Colonic mucosa (tissue), 4 donors: ENCODE data around the gene RNLS. TPM values are rescaled to one million over a fixed set of nuclear protein-coding genes. Genes with fewer than 3 reads are reported as not detected.

Source experiments
- DNase-seq: peaks from one replicate; pipeline ENCODE4 v3.0.0-alpha.2; 2020
- H3K27ac ChIP-seq: fragments of 200-600 bp; one replicate; pipeline ENCODE4 v1.8.0; 2021
- H3K27me3 ChIP-seq: fragments of 200-600 bp; one replicate; pipeline ENCODE4 v1.8.0; 2021
- H3K36me3 ChIP-seq: fragments of 200-600 bp; one replicate; pipeline ENCODE4 v1.8.0; 2021
- H3K4me1 ChIP-seq: fragments of 200-600 bp; one replicate; pipeline ENCODE4 v1.8.0; 2021; ENCODE audit warnings: mild to moderate bottlenecking
- H3K4me3 ChIP-seq: fragments of 200-600 bp; one replicate; pipeline ENCODE4 v1.8.0; 2021
- H3K9ac ChIP-seq, 2 donors: one replicate each; pipeline ENCODE4 v1.7.0; 2013; ENCODE audit warnings: control low read depth in 2 of 2, low read depth in 2 of 2, low read length in 2 of 2
- H3K9me3 ChIP-seq: fragments of 200-600 bp; one replicate; pipeline ENCODE4 v1.8.0; 2021
- CTCF ChIP-seq: fragments of 200-600 bp; IDR thresholded peaks from one replicate; pipeline ENCODE4 v1.8.0; 2022; ENCODE audit warnings: antibody characterized with exemption, mild to moderate bottlenecking
- intact Hi-C: fragments of 100-400 bp; cut with DNase I; formaldehyde crosslinking; loops from one replicate; pipeline ENCODE4 v1.14.1; 2022
- total RNA-seq, 2 donors: library from RNA; stranded (reverse); fragmentation: NEBNext Ultra II Directional in 1 of 2; extraction: Animal tissue kit (Norgen Biotek cat#: 25700) in 1 of 2; gene quantifications; one replicate each; pipeline ENCODE4 v1.2.1, GENCODE V29; 2021
- donor health status: healthy.
- donor health status: DM: no; HTN: no; CAD: no.
- donor health status: DM: no; HTN: no; CAD: no.

The RNLS gene
- total RNA-seq, 2 donors from 2014 or later, result 13.0 to 19.1 TPM

DNA sequence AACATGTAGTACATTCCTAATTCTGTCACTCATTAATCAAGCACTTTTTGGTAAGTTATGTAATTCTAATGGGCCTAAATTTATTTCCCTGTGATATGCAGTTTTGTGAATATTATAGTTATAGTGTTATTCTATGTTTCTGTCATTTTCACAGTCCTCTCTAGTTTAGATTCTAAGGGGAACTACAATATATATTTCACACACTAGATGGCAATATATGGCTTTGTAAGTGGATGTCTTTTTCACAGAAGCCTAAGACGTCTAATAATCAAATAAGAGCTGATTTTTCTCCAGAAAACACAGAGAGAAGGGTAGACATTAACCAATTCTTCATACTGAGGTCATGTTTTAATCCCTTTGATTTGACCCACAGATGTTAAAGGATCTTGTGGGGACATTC, 18.0 kb downstream of the RNLS start:
- Histone ChIP-seq H3K36me3 (no peaks in the 10 kb centered on the region), H3K4me3 (no peak overlapping the region), H3K27me3 (no peaks in the 10 kb centered on the region), H3K27ac (no peak overlapping the region), H3K9ac (no peak overlapping the region), H3K9me3 (no peaks in the 10 kb centered on the region), H3K4me1 (no peaks in the 10 kb centered on the region)
- TF ChIP-seq CTCF, result no peak
- no peak for DNase-seq
- intact Hi-C loops, result no loop called here

- Histone ChIP-seq H3K27ac (no peak overlapping the region), H3K9me3 (no peaks in the 10 kb centered on the region), H3K36me3 (no peaks in the 10 kb centered on the region), H3K4me3 (no peak overlapping the region), H3K9ac (no peak overlapping the region), H3K4me1 (no peaks in the 10 kb centered on the region), H3K27me3 (no peaks in the 10 kb centered on the region)
- DNase-seq, result no peak
- no peak for TF ChIP-seq CTCF
- intact Hi-C loops, result no loop called here
Measured at GRCh38 chr10:88562152-88562551, 21.0 kb downstream of the RNLS start.

GRCh38 chr10:88557658-88558057, 25.5 kb downstream of the RNLS start:
- H3K4me3 ChIP-seq, result no peak overlapping the region
- no peak for TF ChIP-seq CTCF
- no peaks in the 10 kb centered on the region for H3K4me1 ChIP-seq
- H3K27me3 ChIP-seq, result no peaks in the 10 kb centered on the region
- no peaks in the 10 kb centered on the region for H3K36me3 ChIP-seq
- no peak for DNase-seq
- intact Hi-C loops, result no loop called here
- no peak overlapping the region for H3K9ac ChIP-seq
- no peak overlapping the region for H3K27ac ChIP-seq
- H3K9me3 ChIP-seq, result no peaks in the 10 kb centered on the region

DNA sequence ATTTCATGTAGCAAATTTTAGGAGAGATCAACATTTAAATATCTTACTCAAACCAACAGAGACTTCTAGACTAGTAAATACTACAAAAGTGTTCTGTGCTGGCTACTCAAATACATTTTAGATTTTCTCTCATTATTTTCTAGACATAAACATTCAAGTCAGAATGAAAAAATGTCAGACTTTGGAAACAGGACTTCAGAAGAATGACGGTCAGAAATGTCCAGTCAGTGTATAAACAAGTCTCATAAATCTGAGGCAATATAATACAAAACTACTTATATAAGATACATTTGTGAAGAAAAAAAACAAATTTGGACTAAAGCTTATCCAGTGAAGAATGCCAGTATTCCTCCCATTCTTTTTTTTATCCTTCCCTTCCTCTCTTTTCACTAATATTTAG, 25.9 kb downstream of the RNLS start:
- intact Hi-C loops, result no loop called here
- DNase-seq, result no peak
- Histone ChIP-seq H3K4me3 (no peak overlapping the region), H3K36me3 (no peaks in the 10 kb centered on the region), H3K27me3 (no peaks in the 10 kb centered on the region), H3K27ac (no peak overlapping the region), H3K9ac (no peak overlapping the region), H3K4me1 (no peaks in the 10 kb centered on the region), H3K9me3 (no peaks in the 10 kb centered on the region)
- no peak for TF ChIP-seq CTCF

DNA sequence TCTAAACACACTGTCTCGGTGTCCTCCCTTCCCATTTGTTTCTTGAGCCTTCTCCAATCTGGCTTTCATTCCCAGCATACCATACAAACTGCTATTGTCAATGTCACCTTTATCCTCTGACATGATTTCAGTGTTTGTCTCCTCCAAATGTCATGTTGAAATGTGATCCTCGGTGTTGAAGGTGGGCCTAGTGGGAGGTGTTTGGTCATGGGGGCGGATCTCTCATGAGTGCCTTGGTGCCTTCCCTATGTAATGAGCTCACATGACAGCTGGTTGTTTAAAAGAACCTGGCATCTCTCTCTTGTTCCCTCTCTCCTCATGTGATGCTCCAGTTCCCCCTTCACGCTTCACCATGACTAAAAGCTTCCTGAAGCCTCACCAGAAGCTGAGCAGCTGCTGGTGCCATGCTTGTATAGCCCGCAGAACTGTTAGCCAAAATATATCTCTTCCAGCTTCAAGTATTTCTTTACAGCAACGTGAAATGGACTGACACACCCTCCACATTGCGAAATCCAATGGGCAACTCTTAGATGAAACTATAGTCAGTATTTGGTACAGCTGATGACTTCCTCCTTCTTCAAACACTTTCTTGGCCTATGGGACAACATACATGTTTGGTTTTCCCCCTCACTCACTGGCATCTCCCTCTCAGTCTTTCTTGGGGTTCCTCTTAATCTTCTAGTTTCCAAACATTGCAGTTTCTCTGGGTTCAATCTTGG, 27.8 kb downstream of the RNLS start:
- no peak overlapping the region for H3K27ac ChIP-seq
- H3K27me3 ChIP-seq, result no peaks in the 10 kb centered on the region
- intact Hi-C loops, result no loop called here
- H3K36me3 ChIP-seq, result no peaks in the 10 kb centered on the region
- H3K9ac ChIP-seq, result no peak overlapping the region
- no peak for TF ChIP-seq CTCF
- no peaks in the 10 kb centered on the region for H3K9me3 ChIP-seq
- no peak for DNase-seq
- H3K4me3 ChIP-seq, result no peak overlapping the region
- H3K4me1 ChIP-seq, result no peaks in the 10 kb centered on the region
